Stomach (tissue), 9 donors: ENCODE data around the gene ZNF317. TPM values are rescaled to one million over a fixed set of nuclear protein-coding genes. Genes with fewer than 3 reads are reported as not detected.

Experiments used
- DNase-seq, 2 donors: peaks; one replicate each; pipeline versions ENCODE4 v3.0.0 to v3.0.0-alpha.2; 2013 to 2019
- H3K27ac ChIP-seq, 5 donors: fragments of 200-600 bp in 4 of 5; sonication (generic) in 4 of 5; one replicate each; pipeline ENCODE4 v1.5.1; 2013 to 2019; ENCODE audit warnings: mild to moderate bottlenecking in 1 of 5, moderate library complexity in 1 of 5
- H3K27me3 ChIP-seq, 3 donors: fragments of 200-600 bp; sonication (generic); one replicate each; pipeline ENCODE4 v1.5.1; 2017 to 2019; ENCODE audit warnings: mixed run types in 1 of 3
- H3K36me3 ChIP-seq, 4 donors: fragments of 200-600 bp; sonication (generic); 1 replicate in 3 of 4; 2 replicates in 1 of 4; pipeline ENCODE4 v1.5.1; 2016 to 2019
- H3K4me1 ChIP-seq, 4 donors: fragments of 200-600 bp; sonication (generic); one replicate each; pipeline ENCODE4 v1.5.1; 2016 to 2019
- H3K4me3 ChIP-seq, 4 donors: fragments of 200-600 bp; sonication (generic) in 3 of 4; one replicate each; pipeline ENCODE4 v1.5.1; 2016 to 2019; ENCODE audit warnings: mild to moderate bottlenecking in 1 of 4
- H3K9me3 ChIP-seq, 4 donors: fragments of 200-600 bp; sonication (generic); one replicate each; pipeline ENCODE4 v1.5.1; 2016 to 2019
- EP300 ChIP-seq: sonication (generic); formaldehyde crosslinking; IDR thresholded peaks from one replicate; pipeline ENCODE4 v1.6.1; 2017; ENCODE audit warnings: antibody characterized with exemption
- POLR2A ChIP-seq, 4 donors: fragments of 450-650 bp; IDR thresholded peaks; one replicate each; pipeline ENCODE4 v1.6.1; 2016; ENCODE audit warnings: antibody characterized with exemption in 4 of 4, control low read depth in 2 of 4, mild to moderate bottlenecking in 1 of 4, moderate library complexity in 1 of 4
- POLR2AphosphoS5 ChIP-seq, 3 donors: sonication (generic); formaldehyde crosslinking; IDR thresholded peaks; one replicate each; pipeline ENCODE4 v1.6.1; 2016; ENCODE audit warnings: antibody characterized with exemption in 3 of 3
- WGBS, 5 donors: extraction: QIAGEN DNeasy Blood & Tissue Kit in 3 of 5; methylation state at CpG; one replicate each; pipeline versions ENCODE4 v1.1.5 to v1.1.7; 2013 to 2018; 5-methylcytosine and 5-hydroxymethylcytosine counted together
- intact Hi-C: fragments of 100-400 bp; cut with DNase I; formaldehyde crosslinking; loops from one replicate; pipeline ENCODE4 v1.15.1; 2023; ENCODE audit warnings: low total_unique reads
- polyA plus RNA-seq, 3 donors: library from polyadenylated mRNA; stranded (reverse); fragments of 200-250 nt; gene quantifications; one replicate each; pipeline ENCODE4 v1.2.3, GENCODE V29; 2013
- total RNA-seq, 5 donors: library from RNA; depleted of rRNA; stranded (reverse); fragments of >200 nt; gene quantifications; one replicate each; pipeline versions ENCODE4 v1.1.0 to v1.2.3, GENCODE V29; 2014 to 2016
- TF ChIP-seq, protein P1 (sequence below), 7 experiments: fragments of 450-650 bp in 4 of 7; fragments of 200-600 bp in 3 of 7; sonication (generic) in 3 of 7; IDR thresholded peaks; one replicate each; pipeline ENCODE4 v1.5.1; 2016 to 2019; ENCODE audit warnings: antibody characterized with exemption in 7 of 7, control low read depth in 2 of 7, mild to moderate bottlenecking in 1 of 7
- donor health status: healthy with polysubstance abuse.
- donor health status: Bipolar disorder and iron deficiency.
- donor health status: healthy.

Gene ZNF317
- total and polyA plus RNA-seq, 8 donors, result 17.8 to 33.6 (median 24.4) TPM

- Histone ChIP-seq H3K27me3 (peaks cover 0 to 26% (median 4%) of the 10 kb centered on the region in 3 donors), H3K4me3 (no peak within 1 kb of the TSS), H3K27ac (no peak within 1 kb of the TSS), H3K4me1 (no peaks in the 10 kb centered on the region), H3K9me3 (peaks cover 0 to 3% (median 1%) of the 10 kb centered on the region in 4 donors), H3K36me3 (no peaks in the 10 kb centered on the region)
- 69 to 92% (median 80%) methylated on average over 2 of the region's 2 CpGs for WGBS, 5 donors
- intact Hi-C loops, result no loop called here
- no peak for DNase-seq
- TF ChIP-seq POLR2AphosphoS5 (IDR thresholded peaks at IDR 0.05) (no peak), POLR2A (IDR thresholded peaks at IDR 0.05) (no peak), EP300 (no peak)
- TF ChIP-seq, protein P1, sequence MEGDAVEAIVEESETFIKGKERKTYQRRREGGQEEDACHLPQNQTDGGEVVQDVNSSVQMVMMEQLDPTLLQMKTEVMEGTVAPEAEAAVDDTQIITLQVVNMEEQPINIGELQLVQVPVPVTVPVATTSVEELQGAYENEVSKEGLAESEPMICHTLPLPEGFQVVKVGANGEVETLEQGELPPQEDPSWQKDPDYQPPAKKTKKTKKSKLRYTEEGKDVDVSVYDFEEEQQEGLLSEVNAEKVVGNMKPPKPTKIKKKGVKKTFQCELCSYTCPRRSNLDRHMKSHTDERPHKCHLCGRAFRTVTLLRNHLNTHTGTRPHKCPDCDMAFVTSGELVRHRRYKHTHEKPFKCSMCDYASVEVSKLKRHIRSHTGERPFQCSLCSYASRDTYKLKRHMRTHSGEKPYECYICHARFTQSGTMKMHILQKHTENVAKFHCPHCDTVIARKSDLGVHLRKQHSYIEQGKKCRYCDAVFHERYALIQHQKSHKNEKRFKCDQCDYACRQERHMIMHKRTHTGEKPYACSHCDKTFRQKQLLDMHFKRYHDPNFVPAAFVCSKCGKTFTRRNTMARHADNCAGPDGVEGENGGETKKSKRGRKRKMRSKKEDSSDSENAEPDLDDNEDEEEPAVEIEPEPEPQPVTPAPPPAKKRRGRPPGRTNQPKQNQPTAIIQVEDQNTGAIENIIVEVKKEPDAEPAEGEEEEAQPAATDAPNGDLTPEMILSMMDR (IDR thresholded peaks at IDR 0.05), result no peak
Measured at GRCh38 chr19:9115307-9115813, 24.8 kb upstream of the ZNF317 start, which contains the start of gene OR7G1. Gene OR7G1, minus strand, starts transcription at chr19:9115763. Its CDS starts 0 bp downstream, at chr19:9115763.

DNA sequence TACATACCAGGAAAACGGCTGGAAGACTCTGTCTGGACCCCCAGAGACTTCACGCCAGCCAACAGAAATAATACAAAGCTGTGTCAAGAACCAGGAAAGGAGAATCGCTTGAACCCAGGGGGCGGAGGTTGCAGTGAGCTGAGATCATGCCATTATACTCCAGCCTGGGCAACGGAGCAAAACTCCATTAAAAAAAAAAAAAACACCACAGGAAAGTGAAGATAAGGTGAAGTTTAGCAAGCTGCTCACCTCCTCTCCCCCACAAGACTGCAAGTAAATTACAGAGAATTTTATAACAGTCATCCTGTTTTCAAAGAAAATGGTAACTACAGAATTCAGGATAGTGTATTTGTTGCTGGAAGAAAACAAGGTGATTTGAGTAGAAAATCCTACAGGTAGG lies 23.6 kb upstream of the ZNF317 start:
- Histone ChIP-seq H3K27me3 (peaks cover 0 to 26% (median 4%) of the 10 kb centered on the region in 3 donors), H3K4me3 (no peak overlapping the region), H3K9me3 (peaks cover 0 to 11% (median 4%) of the 10 kb centered on the region in 4 donors), H3K4me1 (no peaks in the 10 kb centered on the region), H3K27ac (no peak overlapping the region), H3K36me3 (no peaks in the 10 kb centered on the region)
- DNase-seq, result no peak
- intact Hi-C loops, result no loop called here
- WGBS, 5 donors, result 47 to 66% (median 52%) methylated on average over 5 of the region's 5 CpGs
- TF ChIP-seq EP300 (no peak), POLR2A (IDR thresholded peaks at IDR 0.05) (no peak), POLR2AphosphoS5 (IDR thresholded peaks at IDR 0.05) (no peak)
- TF ChIP-seq, protein P1 (IDR thresholded peaks at IDR 0.05), result no peak

GRCh38 chr19:9126900-9127405 lies 13.2 kb upstream of the ZNF317 start, which contains the start of gene OR7G3:
Gene OR7G3, minus strand, starts transcription at chr19:9126950. Its CDS starts 0 bp downstream, at chr19:9126950.
- TF ChIP-seq POLR2AphosphoS5 (IDR thresholded peaks at IDR 0.05) (no peak), EP300 (no peak), POLR2A (IDR thresholded peaks at IDR 0.05) (no peak)
- TF ChIP-seq, protein P1 (IDR thresholded peaks at IDR 0.05), result no peak
- Histone ChIP-seq H3K9me3 (no peaks in the 10 kb centered on the region), H3K27ac (no peak within 1 kb of the TSS), H3K27me3 (peaks cover 0 to 34% (median 0%) of the 10 kb centered on the region in 3 donors), H3K4me3 (no peak within 1 kb of the TSS), H3K36me3 (no peaks in the 10 kb centered on the region), H3K4me1 (no peaks in the 10 kb centered on the region)
- no peak for DNase-seq
- 53 to 82% (median 76%) methylated on average over 1 of the region's 1 CpG; no CpG with 5 or more reads in 1 of the 5 donors for whole genome bisulfite sequencing, 5 donors
- intact Hi-C loops, result no loop called here

DNA sequence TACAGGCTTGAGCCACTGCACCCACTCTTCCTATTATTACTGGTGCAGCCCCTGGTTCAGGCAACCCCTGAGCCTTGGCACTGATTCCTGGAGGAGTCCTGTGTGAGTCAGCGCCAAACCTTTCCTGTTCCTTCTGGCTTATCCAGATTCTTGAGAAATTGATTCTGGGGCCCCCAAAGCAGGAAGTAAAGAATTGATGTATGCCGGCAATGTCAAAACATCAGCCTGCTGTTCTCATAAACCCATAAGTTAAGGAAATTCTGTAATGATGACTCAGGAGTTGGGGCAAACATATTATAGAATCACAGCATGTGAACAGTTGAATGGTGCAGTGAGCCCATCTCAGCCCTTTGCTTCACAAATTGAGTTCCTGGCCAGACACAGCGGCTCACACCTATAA lies 12.0 kb upstream of the ZNF317 start:
- H3K27me3 ChIP-seq, result peaks cover 0 to 34% (median 0%) of the 10 kb centered on the region in 3 donors
- TF ChIP-seq POLR2A (IDR thresholded peaks at IDR 0.05) (no peak), EP300 (no peak), POLR2AphosphoS5 (IDR thresholded peaks at IDR 0.05) (no peak)
- TF ChIP-seq, protein P1 (IDR thresholded peaks at IDR 0.05), result no peak
- no peaks in the 10 kb centered on the region for H3K4me1 ChIP-seq
- H3K4me3 ChIP-seq, result no peak overlapping the region
- no peaks in the 10 kb centered on the region for H3K36me3 ChIP-seq
- no peaks in the 10 kb centered on the region for H3K9me3 ChIP-seq
- no peak overlapping the region for H3K27ac ChIP-seq
- no peak for DNase-seq
- intact Hi-C loops, result no loop called here
- 56 to 74% (median 60%) methylated on average over 3 of the region's 3 CpGs for WGBS, 5 donors
